Panc1 (cell line): ENCODE results near the gene GABRB1.

Experiments used
- POLR2AphosphoS5 ChIP-seq: IDR thresholded peaks from 2 replicates; pipeline ENCODE4 v1.6.1; 2012; ENCODE audit warnings: mild to moderate bottlenecking, low read depth, low read length, moderate library complexity
- SIN3A ChIP-seq: IDR thresholded peaks from 2 replicates; pipeline ENCODE4 v1.6.1; 2012; ENCODE audit warnings: low read depth, mild to moderate bottlenecking, low read length, moderate library complexity, borderline replicate concordance; ENCODE audit not compliant: insufficient read depth
- TCF7L2 ChIP-seq: IDR thresholded peaks from 2 replicates; pipeline ENCODE4 v1.6.1; 2011; ENCODE audit warnings: mild to moderate bottlenecking, low read depth, low read length, inconsistent platforms
- TF ChIP-seq, protein P1 (sequence below): fragments of 450-650 bp; IDR thresholded peaks from 2 replicates; pipeline ENCODE4 v1.5.1; 2017; ENCODE audit warnings: mild to moderate bottlenecking

DNA sequence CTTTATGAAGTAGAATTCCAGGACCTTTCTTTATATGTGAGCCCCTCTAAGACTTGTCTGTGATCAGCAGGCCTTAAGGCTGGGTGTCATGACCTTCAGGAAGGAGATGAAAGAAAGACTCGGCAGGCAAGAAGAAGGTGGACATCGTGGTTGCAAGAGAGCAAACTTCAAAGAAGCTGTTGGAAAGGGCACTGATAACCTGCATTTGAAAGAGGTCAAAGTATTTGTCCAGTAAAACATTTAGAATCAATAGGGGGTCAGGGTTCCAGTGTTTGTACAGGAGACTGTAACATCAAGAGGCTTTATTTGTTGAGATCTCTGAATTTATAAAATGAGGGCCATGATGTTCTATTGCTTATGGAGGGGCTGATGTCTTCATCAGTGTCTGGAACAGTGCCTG, 387.9 kb downstream of the GABRB1 start:
- TF ChIP-seq, protein P1, sequence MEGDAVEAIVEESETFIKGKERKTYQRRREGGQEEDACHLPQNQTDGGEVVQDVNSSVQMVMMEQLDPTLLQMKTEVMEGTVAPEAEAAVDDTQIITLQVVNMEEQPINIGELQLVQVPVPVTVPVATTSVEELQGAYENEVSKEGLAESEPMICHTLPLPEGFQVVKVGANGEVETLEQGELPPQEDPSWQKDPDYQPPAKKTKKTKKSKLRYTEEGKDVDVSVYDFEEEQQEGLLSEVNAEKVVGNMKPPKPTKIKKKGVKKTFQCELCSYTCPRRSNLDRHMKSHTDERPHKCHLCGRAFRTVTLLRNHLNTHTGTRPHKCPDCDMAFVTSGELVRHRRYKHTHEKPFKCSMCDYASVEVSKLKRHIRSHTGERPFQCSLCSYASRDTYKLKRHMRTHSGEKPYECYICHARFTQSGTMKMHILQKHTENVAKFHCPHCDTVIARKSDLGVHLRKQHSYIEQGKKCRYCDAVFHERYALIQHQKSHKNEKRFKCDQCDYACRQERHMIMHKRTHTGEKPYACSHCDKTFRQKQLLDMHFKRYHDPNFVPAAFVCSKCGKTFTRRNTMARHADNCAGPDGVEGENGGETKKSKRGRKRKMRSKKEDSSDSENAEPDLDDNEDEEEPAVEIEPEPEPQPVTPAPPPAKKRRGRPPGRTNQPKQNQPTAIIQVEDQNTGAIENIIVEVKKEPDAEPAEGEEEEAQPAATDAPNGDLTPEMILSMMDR: no peak
- TF ChIP-seq POLR2AphosphoS5 (no peak), TCF7L2 (no peak), SIN3A (no peak)
